GM10266 (cell line): Measurements from ENCODE around the gene RAB1A.
A peak's percentile ranks its signal among the peaks of the same experiment; 100 is the strongest.
"Not testable (repeated sequence)": the region's sequence is repeated elsewhere in the genome, so short reads cannot be mapped to it uniquely, and the experiment has no call there.

ENCODE experiments used
- DNase-seq: peaks from one replicate; pipeline ENCODE4 v3.0.0; 2012; ENCODE audit errors: extremely low spot score
- TF ChIP-seq, protein P1 (sequence below): IDR thresholded peaks from 2 replicates; pipeline ENCODE4 v1.5.1; 2012; ENCODE audit warnings: mild to moderate bottlenecking, low read depth; ENCODE audit not compliant: control insufficient read depth, insufficient read depth; ENCODE audit errors: missing control alignments

The RAB1A gene

DNA sequence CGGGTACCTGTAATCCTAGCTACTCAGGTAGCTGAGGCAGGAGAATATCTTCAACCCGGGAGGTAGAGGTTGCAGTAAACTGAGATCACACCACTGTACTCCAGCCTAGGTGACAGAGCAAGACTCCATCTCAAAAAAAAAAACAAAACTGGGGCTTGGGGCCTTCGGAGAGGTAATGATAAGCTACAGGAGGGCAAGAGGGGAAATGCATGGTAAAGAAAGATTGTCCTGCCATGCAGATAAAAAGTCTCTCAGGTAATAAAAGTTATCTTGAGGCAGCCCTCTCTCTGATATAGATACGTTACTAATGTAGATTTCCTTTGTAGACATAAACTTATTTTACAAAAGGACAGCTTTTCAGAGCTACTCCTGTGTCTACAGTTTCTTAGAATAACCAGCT lies 3.7 kb upstream of the RAB1A start:
- DNase-seq, result no peak
- TF ChIP-seq, protein P1, sequence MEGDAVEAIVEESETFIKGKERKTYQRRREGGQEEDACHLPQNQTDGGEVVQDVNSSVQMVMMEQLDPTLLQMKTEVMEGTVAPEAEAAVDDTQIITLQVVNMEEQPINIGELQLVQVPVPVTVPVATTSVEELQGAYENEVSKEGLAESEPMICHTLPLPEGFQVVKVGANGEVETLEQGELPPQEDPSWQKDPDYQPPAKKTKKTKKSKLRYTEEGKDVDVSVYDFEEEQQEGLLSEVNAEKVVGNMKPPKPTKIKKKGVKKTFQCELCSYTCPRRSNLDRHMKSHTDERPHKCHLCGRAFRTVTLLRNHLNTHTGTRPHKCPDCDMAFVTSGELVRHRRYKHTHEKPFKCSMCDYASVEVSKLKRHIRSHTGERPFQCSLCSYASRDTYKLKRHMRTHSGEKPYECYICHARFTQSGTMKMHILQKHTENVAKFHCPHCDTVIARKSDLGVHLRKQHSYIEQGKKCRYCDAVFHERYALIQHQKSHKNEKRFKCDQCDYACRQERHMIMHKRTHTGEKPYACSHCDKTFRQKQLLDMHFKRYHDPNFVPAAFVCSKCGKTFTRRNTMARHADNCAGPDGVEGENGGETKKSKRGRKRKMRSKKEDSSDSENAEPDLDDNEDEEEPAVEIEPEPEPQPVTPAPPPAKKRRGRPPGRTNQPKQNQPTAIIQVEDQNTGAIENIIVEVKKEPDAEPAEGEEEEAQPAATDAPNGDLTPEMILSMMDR, result no peak

DNA sequence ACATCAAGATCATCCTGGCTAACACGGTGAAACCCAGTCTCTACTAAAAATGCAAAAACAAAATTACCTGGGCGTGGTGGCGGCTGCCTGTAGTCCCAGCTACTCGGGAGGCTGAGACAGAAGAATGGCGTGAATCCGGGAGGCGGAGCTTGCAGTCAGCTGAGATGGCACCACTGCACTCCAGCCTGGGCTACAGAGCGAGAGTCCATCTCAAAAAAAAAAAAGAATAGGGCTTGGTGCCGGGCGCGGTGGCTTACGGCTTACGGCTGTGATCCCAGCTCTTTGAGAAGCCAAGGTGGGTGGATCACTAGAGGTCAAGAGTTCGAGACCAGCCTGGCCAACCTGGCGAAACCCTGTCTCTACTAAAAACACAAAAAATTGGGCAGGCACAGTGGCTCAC lies 3.0 kb upstream of the RAB1A start:
- not testable (repeated sequence) for DNase-seq

DNA sequence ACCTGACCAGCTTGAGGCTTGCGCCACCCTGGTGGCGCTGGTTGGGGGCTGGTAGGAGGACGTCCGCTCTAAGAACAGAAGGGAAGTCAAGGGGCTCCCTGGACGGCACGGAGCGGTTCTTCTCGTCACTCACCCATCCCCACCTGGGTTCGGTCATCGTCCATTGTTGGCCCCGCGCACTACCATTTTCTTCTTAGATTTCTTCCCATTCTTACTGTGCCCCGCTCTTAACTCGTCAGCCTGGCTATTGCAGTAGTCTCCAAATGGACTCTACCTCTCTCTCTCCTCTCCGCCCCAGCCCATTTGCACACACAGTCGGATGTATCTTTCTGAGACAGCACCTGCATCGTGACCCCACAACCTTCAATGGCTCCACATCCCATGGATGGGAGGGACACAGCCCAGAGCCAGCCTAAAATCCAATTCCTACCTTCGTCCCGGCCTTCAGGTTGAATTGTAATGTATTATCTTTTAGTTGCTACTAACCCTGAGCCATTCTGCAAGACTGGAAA lies 814 bp upstream of the RAB1A start:
- no peak for DNase-seq
- TF ChIP-seq, protein P1, result no peak

DNA sequence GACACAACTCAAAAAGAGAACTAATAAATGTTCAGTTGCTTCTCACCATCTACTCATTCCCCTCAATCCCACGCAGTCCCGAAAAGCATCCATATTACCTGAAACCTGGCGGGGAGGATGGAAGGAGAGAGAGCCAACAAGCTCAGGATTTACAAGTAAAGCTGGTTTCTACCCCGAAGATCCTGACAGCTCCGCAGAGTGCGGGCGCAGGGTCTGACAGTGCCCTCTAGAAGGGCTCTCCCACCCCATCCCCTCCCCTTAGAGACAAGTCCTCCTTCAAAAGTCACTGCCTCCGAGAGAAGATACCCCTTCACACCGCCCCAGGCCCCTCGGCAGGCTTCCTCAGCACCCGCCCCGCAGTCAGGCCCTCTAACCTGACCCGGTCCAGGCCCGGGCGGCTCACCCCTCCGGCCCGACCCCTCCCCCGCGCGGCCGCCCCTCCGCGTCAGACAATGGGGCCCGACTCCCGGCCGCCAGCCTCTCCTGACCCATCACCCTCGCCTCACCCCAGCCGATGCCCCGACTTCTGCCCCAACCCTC lies 550 bp downstream of the RAB1A start:
- TF ChIP-seq, protein P1, result no peak
- peak; percentile 22 for DNase-seq

DNA sequence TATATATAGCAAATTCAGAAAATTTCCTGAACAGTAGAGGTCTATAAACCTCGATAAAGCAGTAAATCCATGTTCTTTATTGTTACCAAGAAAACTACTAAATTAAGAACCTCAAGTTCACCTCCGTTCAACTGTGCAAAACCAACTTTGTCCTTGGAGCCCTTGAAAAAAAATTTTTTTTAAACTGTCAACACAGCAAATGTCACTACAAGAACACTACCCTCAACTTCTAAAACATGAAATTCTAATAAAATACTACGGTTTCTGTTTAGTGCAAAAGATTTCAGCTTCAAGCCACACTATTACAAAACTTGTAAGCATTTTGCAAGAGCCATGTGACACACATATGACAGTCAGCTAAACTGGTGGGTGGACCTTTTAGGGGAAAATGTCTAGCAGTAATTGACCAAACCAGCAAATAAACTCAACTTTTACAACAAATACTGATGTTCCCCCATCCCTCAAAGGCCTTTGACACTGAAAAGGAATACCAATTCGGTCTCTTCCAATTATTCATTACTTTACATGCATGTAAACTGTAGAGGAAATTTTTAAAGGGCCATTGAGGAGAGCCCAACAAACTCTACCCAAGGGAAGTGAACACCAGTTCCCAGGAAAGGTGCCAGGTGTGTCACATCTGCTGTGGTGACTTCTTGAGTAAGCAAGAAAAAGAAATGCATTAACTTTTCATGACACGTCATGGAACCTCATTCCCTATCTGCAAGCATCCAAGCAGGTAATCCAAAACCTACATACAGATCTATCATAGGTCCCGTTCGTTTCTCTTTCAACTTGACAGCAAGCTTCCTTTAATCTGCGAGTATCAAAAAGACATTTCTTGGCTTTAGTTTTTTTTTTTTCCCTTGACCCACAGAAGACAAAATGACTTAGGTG lies 1.4 kb downstream of the RAB1A start:
- DNase-seq, result no peak
- TF ChIP-seq, protein P1, result no peak

DNA sequence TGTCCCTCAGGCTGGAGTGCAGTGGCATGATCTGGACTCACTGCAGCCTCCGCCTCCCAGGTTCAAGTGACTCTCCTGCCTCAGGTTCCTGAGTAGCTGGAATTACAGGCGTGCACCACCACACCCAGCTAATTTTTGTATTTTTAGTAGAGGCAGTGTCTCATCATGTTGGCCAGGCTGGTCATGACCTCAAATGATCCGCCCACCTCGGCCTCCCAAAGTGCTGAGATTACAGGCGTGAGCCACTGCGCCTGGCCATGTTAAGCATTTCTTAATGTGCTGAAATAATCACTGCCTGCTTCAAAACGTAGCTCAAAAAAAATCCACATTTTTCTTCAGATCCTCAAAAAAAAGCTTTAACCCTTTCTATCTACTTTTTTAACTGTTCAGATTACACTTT lies 4.4 kb downstream of the RAB1A start:
- DNase-seq, result not testable (repeated sequence)

DNA sequence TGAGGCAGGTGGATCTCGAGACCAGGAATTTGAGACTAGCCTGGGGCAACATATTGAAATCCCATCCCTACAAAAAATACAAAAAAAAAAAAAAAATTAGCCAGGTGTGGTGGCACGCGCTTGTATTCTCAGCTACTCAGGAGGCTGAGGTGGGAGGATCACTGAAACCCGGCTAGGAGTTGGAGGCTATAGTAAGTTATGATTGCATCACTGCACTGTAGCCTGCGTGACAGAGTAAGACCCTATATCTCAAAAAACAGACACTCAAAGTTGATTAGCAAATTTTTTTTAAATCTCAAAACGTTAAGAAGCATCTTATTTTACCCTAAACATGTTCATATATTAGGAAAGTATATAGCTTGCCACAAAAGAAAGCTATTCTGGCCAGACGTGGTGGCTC lies 7.6 kb downstream of the RAB1A start:
- no peak for DNase-seq
- TF ChIP-seq, protein P1, result no peak

DNA sequence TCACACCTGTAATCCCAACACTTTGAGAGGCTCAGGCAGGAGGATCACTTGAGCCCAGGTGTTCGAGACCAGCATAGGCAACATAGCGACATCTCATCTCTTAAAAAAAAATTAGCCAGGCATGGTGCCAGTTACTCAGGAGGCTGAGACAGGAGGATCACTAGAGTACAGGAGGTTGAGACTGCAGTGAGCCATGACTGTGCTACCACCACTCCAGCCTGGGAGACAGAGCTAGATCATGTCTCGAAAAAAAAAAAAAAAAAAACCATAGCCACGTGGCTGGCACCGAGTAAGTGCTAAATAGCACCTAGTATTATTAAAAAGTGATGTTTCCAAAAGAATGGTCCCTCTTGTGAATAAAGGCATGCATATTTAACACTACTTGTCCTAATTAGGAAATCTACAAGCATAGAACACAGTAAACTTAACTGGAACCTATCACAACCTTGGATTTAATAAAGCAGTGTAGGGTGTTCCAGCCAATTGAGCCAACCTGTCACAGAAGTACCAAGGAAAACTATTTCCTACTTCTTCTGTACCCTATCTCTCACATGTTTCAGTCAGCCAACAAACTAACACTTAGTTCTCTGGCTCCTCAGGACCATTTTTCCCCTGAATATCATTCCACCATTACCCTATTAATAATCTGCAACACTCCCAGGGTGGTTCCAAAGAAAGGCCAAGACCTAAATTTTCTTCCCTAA lies 8.8 kb downstream of the RAB1A start:
- no peak for DNase-seq
- TF ChIP-seq, protein P1, result no peak
